Measurements from ENCODE around the gene CAV2. TPM values are rescaled to one million over a fixed set of nuclear protein-coding genes. Genes with fewer than 3 reads are reported as not detected.

CAV2 gene
- total RNA-seq, 1 experiment from 2014 or later = 25.2 TPM

GRCh38 chr7:116542618-116543017, 43.1 kb downstream of the CAV2 start:
- Histone ChIP-seq H3K27ac (no peak overlapping the region), H3K27me3 (no peaks in the 10 kb centered on the region), H3K4me3 (no peak overlapping the region), H3K9me3 (replicated peaks) (no peaks in the 10 kb centered on the region), H3K4me1 (no peaks in the 10 kb centered on the region), H3K36me3 (peaks cover 9% of the 10 kb centered on the region; the same call in 1 of the 2 replicates)
- DNase-seq = no peak

- H3K9me3 ChIP-seq (replicated peaks) = no peaks in the 10 kb centered on the region
- H3K36me3 ChIP-seq = peaks cover 5% of the 10 kb centered on the region; the same call in 1 of the 2 replicates
- no peaks in the 10 kb centered on the region for H3K27me3 ChIP-seq
- H3K4me1 ChIP-seq = no peaks in the 10 kb centered on the region
- no peak for DNase-seq
- no peak overlapping the region for H3K27ac ChIP-seq
- H3K4me3 ChIP-seq = no peak overlapping the region
These were observed 44.1 kb downstream of the CAV2 start for GRCh38 chr7:116543664-116544063.

- no peak overlapping the region for H3K4me3 ChIP-seq
- peaks cover 5% of the 10 kb centered on the region; the same call in 1 of the 2 replicates for H3K36me3 ChIP-seq
- no peak for DNase-seq
- no peaks in the 10 kb centered on the region for H3K4me1 ChIP-seq
- H3K9me3 ChIP-seq (replicated peaks) = no peaks in the 10 kb centered on the region
- no peak overlapping the region for H3K27ac ChIP-seq
- H3K27me3 ChIP-seq = no peaks in the 10 kb centered on the region
These were observed 44.9 kb downstream of the CAV2 start for GRCh38 chr7:116544487-116544886.

GRCh38 chr7:116545411-116545993, 46.0 kb downstream of the CAV2 start:
- no peaks in the 10 kb centered on the region for H3K27me3 ChIP-seq
- no peak overlapping the region for H3K4me3 ChIP-seq
- H3K36me3 ChIP-seq = peaks cover 5% of the 10 kb centered on the region; the same call in 1 of the 2 replicates
- DNase-seq = no peak
- no peaks in the 10 kb centered on the region for H3K4me1 ChIP-seq
- no peak overlapping the region for H3K27ac ChIP-seq
- no peaks in the 10 kb centered on the region for H3K9me3 ChIP-seq (replicated peaks)

GRCh38 chr7:116546054-116546453, 46.5 kb downstream of the CAV2 start:
- Histone ChIP-seq H3K36me3 (peaks cover 5% of the 10 kb centered on the region; the same call in 1 of the 2 replicates), H3K4me3 (no peak overlapping the region), H3K27ac (no peak overlapping the region), H3K27me3 (no peaks in the 10 kb centered on the region), H3K9me3 (replicated peaks) (no peaks in the 10 kb centered on the region), H3K4me1 (no peaks in the 10 kb centered on the region)
- no peak for DNase-seq

GRCh38 chr7:116546916-116547315, 47.4 kb downstream of the CAV2 start:
- Histone ChIP-seq H3K27ac (no peak overlapping the region), H3K27me3 (no peaks in the 10 kb centered on the region), H3K4me3 (no peak overlapping the region), H3K9me3 (replicated peaks) (no peaks in the 10 kb centered on the region), H3K4me1 (no peaks in the 10 kb centered on the region), H3K36me3 (peaks cover 5% of the 10 kb centered on the region)
- DNase-seq = no peak

GRCh38 chr7:116547347-116547746, 47.8 kb downstream of the CAV2 start:
- H3K9me3 ChIP-seq (replicated peaks) = no peaks in the 10 kb centered on the region
- H3K36me3 ChIP-seq = peaks cover 5% of the 10 kb centered on the region
- H3K27ac ChIP-seq = no peak overlapping the region
- H3K4me3 ChIP-seq = no peak overlapping the region
- H3K27me3 ChIP-seq = no peaks in the 10 kb centered on the region
- DNase-seq = no peak
- no peaks in the 10 kb centered on the region for H3K4me1 ChIP-seq

- DNase-seq = no peak
- peaks cover 5% of the 10 kb centered on the region for H3K36me3 ChIP-seq
These were observed 49.0 kb downstream of the CAV2 start for GRCh38 chr7:116548506-116548905.

GRCh38 chr7:116549370-116549769, 49.8 kb downstream of the CAV2 start:
- peaks cover 3% of the 10 kb centered on the region for H3K36me3 ChIP-seq
- DNase-seq = no peak
- H3K9me3 ChIP-seq (replicated peaks) = no peaks in the 10 kb centered on the region
- H3K4me3 ChIP-seq = no peak overlapping the region
- no peaks in the 10 kb centered on the region for H3K27me3 ChIP-seq
- H3K27ac ChIP-seq = no peak overlapping the region
- H3K4me1 ChIP-seq = no peaks in the 10 kb centered on the region

More at GRCh38 chr7:116548506-116548905, 49.0 kb downstream of the CAV2 start:
- no peak overlapping the region for H3K4me3 ChIP-seq
- H3K27ac ChIP-seq = no peak overlapping the region
- no peaks in the 10 kb centered on the region for H3K4me1 ChIP-seq
- no peaks in the 10 kb centered on the region for H3K9me3 ChIP-seq (replicated peaks)
- H3K27me3 ChIP-seq = no peaks in the 10 kb centered on the region

GRCh38 chr7:116551692-116552091, 52.2 kb downstream of the CAV2 start:
- peaks cover 2% of the 10 kb centered on the region for H3K36me3 ChIP-seq

GRCh38 chr7:116552602-116553001, 53.1 kb downstream of the CAV2 start:
- Histone ChIP-seq H3K27ac (no peak overlapping the region), H3K9me3 (replicated peaks) (no peaks in the 10 kb centered on the region), H3K27me3 (no peaks in the 10 kb centered on the region), H3K4me1 (no peaks in the 10 kb centered on the region; the same call in 1 of the 2 replicates), H3K4me3 (no peak overlapping the region), H3K36me3 (no peaks in the 10 kb centered on the region; the same call in 1 of the 2 replicates)
- DNase-seq = no peak

More at GRCh38 chr7:116551692-116552091, 52.2 kb downstream of the CAV2 start:
- no peaks in the 10 kb centered on the region; the same call in 1 of the 2 replicates for H3K4me1 ChIP-seq
- no peaks in the 10 kb centered on the region for H3K27me3 ChIP-seq
- no peaks in the 10 kb centered on the region for H3K9me3 ChIP-seq (replicated peaks)
- DNase-seq = no peak
- no peak overlapping the region for H3K27ac ChIP-seq
- no peak overlapping the region for H3K4me3 ChIP-seq

GRCh38 chr7:116553168-116553964, 53.8 kb downstream of the CAV2 start:
- H3K4me1 ChIP-seq = no peaks in the 10 kb centered on the region; the same call in 1 of the 2 replicates
- DNase-seq = no peak
- H3K9me3 ChIP-seq (replicated peaks) = no peaks in the 10 kb centered on the region
- H3K27me3 ChIP-seq = no peaks in the 10 kb centered on the region
- no peak overlapping the region for H3K4me3 ChIP-seq
- H3K27ac ChIP-seq = no peak overlapping the region
- H3K36me3 ChIP-seq = no peaks in the 10 kb centered on the region; the same call in 1 of the 2 replicates

- no peaks in the 10 kb centered on the region for H3K27me3 ChIP-seq
- no peaks in the 10 kb centered on the region; the same call in 1 of the 2 replicates for H3K4me1 ChIP-seq
- no peak for DNase-seq
- no peak overlapping the region for H3K4me3 ChIP-seq
- no peak overlapping the region for H3K27ac ChIP-seq
- no peaks in the 10 kb centered on the region; the same call in 1 of the 2 replicates for H3K36me3 ChIP-seq
- no peaks in the 10 kb centered on the region for H3K9me3 ChIP-seq (replicated peaks)
These were observed 54.9 kb downstream of the CAV2 start for GRCh38 chr7:116554436-116554835.

- Histone ChIP-seq H3K27ac (no peak overlapping the region), H3K36me3 (peaks cover 4% of the 10 kb centered on the region; the same call in 1 of the 2 replicates)
These were observed 55.4 kb downstream of the CAV2 start for GRCh38 chr7:116554911-116555310.

GRCh38 chr7:116557066-116557585, 57.6 kb downstream of the CAV2 start:
- Histone ChIP-seq H3K36me3 (peaks cover 7% of the 10 kb centered on the region; the same call in 1 of the 2 replicates), H3K4me3 (no peak overlapping the region), H3K9me3 (replicated peaks) (no peaks in the 10 kb centered on the region), H3K27ac (no peak overlapping the region), H3K27me3 (no peaks in the 10 kb centered on the region), H3K4me1 (peaks cover 7% of the 10 kb centered on the region)
- DNase-seq = no peak

More at GRCh38 chr7:116554911-116555310, 55.4 kb downstream of the CAV2 start:
- peak; percentile 24 to 58 for DNase-seq
- Histone ChIP-seq H3K4me3 (no peak overlapping the region), H3K4me1 (peaks cover 3% of the 10 kb centered on the region), H3K27me3 (no peaks in the 10 kb centered on the region), H3K9me3 (replicated peaks) (no peaks in the 10 kb centered on the region)

Data from SJCRH30 (cell line).